ENCODE data around the gene TDRD15.
"Not testable (repeated sequence)": the region's sequence is repeated elsewhere in the genome, so short reads cannot be mapped to it uniquely, and the experiment has no call there.

TDRD15 gene

GRCh38 chr2:21142149-21142548 is 18.4 kb downstream of the TDRD15 start:
- in situ Hi-C loops (cut with MboI; ENCODE audit: low sequenced_read_pairs), result loop anchor here (25.0 kb wide), 1 partner anchor 480 kb away; the partner anchor contains the start of genes GDF7 and HS1BP3

- in situ Hi-C loops (cut with MboI; ENCODE audit: low sequenced_read_pairs), result loop anchor here (25.0 kb wide), 1 partner anchor 484 kb away; the partner anchor contains the start of genes GDF7 and HS1BP3
These were observed 22.9 kb downstream of the TDRD15 start for GRCh38 chr2:21146638-21147037.

DNA sequence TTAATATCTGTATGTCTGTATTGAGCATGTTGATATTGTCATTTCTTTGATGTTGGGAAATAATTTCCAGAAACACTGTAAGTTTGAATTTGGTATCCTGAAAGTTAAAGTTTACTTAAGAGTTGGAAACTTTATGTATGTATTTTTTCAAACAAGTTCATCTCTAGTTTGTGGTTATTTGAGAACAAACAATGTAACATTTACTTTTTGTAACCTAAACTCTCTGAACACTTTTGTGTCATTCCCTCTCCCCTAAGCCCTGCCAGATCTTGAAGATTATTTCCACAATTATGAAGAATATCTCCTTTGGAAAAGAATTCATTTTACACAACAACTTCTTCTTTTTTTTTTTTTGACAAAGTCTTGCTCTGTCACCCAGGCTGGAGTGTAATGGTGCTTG is 24.9 kb downstream of the TDRD15 start:
- in situ Hi-C loops (cut with MboI; ENCODE audit: low sequenced_read_pairs), result loop anchor here (25.0 kb wide), 1 partner anchor 486 kb away; the partner anchor contains the start of genes GDF7 and HS1BP3

GRCh38 chr2:21151234-21151633 is 27.5 kb downstream of the TDRD15 start:
- in situ Hi-C loops (cut with MboI; ENCODE audit: low sequenced_read_pairs), result not testable (repeated sequence)

- in situ Hi-C loops (cut with MboI; ENCODE audit: low sequenced_read_pairs), result no loop called here
These were observed 31.8 kb downstream of the TDRD15 start for GRCh38 chr2:21155365-21156136.

DNA sequence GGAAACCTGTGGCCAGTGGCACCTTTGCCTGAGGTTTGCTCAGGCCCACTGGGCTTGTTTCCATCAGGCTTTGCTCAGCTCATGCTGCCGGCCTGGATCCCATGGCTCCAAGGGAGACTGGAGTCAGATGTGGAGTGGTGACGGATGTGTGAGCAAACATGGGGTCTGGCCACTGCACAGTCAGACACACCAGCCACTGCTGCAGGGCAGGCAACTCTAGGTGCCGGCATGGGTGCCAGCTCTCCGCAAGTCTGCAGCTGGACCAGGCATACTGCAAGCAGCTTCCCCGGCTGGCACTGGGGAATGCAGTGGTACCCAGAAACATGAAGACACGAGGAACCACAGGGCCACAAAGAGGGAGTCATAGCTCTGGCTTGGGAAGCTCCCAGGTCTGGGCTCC is 37.4 kb downstream of the TDRD15 start:
- in situ Hi-C loops (cut with MboI; ENCODE audit: low sequenced_read_pairs), result no loop called here

- in situ Hi-C loops (cut with MboI; ENCODE audit: low sequenced_read_pairs), result no loop called here
These were observed 38.3 kb downstream of the TDRD15 start for GRCh38 chr2:21161832-21162614.

- in situ Hi-C loops (cut with MboI; ENCODE audit: low sequenced_read_pairs), result no loop called here
These were observed 38.8 kb downstream of the TDRD15 start for GRCh38 chr2:21162615-21162878.

DNA sequence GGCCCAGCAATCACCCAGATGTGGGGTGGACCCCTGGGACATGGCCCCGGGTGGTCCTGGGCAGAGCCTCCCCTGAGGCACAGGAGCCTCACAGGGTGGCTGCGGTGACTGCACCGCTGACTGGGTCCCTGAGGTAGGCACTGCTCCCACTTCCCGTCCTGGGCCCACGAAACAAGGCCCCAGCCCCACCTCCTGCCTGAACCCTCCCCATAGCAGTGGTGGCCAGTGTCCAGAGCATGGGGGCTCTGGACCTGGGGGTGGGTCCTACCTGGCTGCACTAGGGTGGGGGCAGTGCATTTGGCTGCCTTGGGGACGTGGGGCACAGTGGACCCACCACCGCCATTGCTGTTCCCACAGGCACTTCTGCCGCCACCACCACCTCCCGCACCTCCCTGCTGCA is 39.4 kb downstream of the TDRD15 start:
- in situ Hi-C loops (cut with MboI; ENCODE audit: low sequenced_read_pairs), result no loop called here

DNA sequence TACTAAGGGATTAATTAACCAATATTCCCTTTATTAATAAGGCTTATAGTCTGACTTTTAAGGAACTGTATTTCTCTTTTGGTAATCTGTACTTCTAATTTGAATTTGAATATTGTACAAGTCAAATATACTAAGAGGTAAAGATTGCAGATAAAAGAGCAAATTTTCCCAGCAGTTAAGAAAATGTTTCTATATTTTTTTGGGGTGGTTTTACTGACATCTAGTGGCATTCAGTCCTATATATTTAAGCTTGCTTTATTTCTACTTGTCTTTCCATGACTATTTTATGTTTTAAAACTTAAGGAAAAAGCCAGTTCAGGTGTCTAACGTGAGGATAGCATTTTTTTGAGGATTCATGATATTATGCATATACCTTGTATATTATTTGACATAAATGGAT is 41.6 kb downstream of the TDRD15 start:
- in situ Hi-C loops (cut with MboI; ENCODE audit: low sequenced_read_pairs), result no loop called here

- in situ Hi-C loops (cut with MboI; ENCODE audit: low sequenced_read_pairs), result no loop called here
These were observed 52.3 kb downstream of the TDRD15 start for GRCh38 chr2:21175895-21176646.

DNA sequence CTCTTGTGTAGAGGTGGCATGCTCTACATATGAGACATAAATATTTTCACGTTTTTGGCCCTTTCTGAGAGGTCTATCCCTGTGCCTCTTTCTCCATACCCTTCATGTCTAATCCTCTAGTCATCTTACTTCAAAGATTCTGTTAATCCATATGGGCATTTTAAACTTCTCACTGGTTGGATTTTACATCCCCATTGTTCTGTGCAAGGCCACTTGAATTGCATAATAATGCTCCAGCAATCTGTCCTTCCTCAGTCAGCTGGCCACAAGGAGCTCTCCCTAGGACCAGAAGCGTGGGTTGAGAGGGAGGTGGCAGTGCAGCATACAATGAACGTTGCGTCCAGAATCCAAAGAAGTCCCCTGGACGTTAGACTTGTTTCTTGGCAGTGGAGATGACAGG is 58.2 kb downstream of the TDRD15 start:
- in situ Hi-C loops (cut with MboI; ENCODE audit: low sequenced_read_pairs), result no loop called here

DNA sequence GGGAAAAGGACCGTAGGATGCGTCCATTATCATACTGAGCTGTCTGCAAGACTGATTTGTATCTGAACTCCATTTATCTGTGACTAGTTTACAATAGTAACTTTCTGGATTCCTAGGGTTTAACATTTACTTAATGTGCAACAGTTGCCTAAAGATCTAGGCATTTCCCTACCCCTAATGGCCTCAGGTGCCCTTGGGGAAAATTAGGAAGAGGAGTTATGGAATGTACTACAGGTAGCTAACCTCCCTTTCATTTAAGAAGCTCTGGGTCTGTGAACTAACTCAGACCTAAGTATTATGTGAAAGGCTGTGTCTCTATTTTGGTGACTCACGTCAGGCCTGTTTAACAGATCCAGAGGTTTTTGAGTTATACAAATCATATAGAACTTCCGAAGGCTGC is 59.5 kb downstream of the TDRD15 start:
- in situ Hi-C loops (cut with MboI; ENCODE audit: low sequenced_read_pairs), result no loop called here

GRCh38 chr2:21183726-21184125 is 60.0 kb downstream of the TDRD15 start:
- in situ Hi-C loops (cut with MboI; ENCODE audit: low sequenced_read_pairs), result no loop called here

- in situ Hi-C loops (cut with MboI; ENCODE audit: low sequenced_read_pairs), result no loop called here
These were observed 67.8 kb downstream of the TDRD15 start for GRCh38 chr2:21191535-21191934.

All from HL-60/S4 (cell line).